NCI-H82 (cell line): ENCODE measurements around the gene ZGPAT.

Experiments used
- DNase-seq: peaks from one replicate; lab custom pipeline; 2025; lab: John Stamatoyannopoulos, UW

Gene ZGPAT

GRCh38 chr20:63692436-63693082, 15.3 kb upstream of the ZGPAT start:
- peak; percentile 41 for DNase-seq

DNA sequence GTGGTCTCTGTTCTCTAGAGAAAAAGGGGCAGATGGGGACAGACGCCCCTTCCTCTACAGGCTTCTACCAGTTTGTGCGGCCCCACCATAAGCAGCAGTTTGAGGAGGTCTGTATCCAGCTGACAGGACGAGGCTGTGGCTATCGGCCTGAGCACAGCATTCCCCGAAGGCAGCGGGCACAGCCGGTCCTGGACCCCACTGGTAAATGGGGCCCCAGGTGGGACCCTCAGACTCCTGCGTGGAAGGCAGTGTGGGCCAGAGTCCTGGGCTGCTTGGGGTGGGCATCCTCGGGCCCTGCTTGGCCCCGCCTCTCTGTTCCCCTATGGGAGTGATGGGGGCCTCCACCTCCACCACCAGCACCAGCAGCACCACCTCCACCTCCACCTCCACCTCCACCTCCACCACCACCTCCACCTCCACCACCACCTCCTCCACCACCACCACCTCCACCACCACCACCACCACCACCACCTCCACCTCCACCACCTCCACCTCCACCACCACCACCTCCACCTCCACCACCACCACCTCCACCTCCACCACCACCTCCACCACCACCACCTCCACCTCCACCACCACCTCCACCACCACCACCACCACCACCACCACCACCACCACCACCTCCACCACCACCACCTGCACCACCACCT, 14.6 kb upstream of the ZGPAT start:
- DNase-seq, result no peak

DNA sequence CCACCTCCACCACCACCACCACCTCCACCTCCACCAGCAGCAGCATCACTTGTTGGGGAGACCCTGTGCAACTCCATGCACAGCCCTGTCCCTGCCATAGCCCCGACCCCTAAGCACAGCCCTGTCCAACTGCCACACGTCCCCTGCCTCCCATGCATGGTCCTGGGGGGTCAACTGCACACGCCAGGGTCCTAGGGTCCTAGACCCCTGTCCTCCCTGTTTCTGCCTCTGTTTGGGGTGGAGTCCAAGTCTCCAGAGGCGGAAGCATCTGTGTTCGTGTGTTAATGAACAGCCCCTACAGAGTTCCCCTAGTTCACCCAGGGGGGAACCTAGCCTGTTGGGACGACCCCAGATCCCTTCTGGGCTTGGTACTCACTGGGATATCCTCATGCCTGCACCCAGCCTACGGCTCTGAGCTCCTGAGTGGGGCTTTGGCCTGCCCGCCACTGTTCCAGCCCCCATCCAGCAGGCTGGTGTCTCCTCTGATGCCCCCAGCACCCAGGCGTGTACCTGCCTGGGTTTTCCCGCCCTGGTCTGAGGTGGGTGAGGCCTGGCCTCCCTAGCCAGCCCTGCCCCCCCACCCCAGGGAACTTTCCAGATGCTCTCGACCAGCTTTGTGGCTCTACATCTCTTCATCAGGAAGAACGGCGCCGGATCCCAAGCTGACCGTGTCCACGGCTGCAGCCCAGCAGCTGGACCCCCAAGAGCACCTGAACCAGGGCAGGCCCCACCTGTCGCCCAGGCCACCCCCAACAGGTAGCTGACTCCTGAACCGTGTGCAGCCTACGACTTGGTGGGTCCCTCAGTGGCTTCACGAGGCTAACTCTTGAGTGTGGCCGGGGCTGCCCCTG, 13.9 kb upstream of the ZGPAT start:
- no peak for DNase-seq

DNA sequence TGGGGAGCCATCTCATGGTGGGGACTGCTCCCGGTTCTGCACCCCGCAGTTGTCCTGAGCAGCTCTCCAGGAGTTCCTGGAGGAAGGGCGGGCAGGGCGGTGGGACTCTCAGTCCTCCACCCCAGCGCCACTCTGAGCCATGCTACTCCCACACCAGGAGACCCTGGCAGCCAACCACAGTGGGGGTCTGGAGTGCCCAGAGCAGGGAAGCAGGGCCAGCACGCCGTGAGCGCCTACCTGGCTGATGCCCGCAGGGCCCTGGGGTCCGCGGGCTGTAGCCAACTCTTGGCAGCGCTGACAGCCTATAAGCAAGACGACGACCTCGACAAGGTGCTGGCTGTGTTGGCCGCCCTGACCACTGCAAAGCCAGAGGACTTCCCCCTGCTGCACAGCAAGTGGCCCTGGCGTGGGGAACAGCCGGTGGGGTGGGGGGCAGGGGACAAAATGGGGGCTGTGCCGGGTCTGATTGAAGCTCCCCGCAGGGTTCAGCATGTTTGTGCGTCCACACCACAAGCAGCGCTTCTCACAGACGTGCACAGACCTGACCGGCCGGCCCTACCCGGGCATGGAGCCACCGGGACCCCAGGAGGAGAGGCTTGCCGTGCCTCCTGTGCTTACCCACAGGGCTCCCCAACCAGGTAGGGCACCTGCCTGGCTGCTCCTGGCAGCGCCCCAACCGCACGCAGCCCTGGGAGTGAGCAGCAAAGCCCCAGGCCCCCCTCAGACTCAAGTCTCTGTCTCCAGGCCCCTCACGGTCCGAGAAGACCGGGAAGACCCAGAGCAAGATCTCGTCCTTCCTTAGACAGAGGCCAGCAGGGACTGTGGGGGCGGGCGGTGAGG, 13.0 kb upstream of the ZGPAT start:
- DNase-seq, result no peak

GRCh38 chr20:63695424-63696305, 12.2 kb upstream of the ZGPAT start:
- DNase-seq, result no peak

- peak; percentile 42 for DNase-seq
Observed at GRCh38 chr20:63696306-63696627, 11.6 kb upstream of the ZGPAT start.

- no peak for DNase-seq
Observed at GRCh38 chr20:63696628-63697356, 11.0 kb upstream of the ZGPAT start, which contains the start of gene TNFRSF6B. TNFRSF6B (plus strand) TSS chr20:63696652; CDS start chr20:63696768, 116 bp downstream.

DNA sequence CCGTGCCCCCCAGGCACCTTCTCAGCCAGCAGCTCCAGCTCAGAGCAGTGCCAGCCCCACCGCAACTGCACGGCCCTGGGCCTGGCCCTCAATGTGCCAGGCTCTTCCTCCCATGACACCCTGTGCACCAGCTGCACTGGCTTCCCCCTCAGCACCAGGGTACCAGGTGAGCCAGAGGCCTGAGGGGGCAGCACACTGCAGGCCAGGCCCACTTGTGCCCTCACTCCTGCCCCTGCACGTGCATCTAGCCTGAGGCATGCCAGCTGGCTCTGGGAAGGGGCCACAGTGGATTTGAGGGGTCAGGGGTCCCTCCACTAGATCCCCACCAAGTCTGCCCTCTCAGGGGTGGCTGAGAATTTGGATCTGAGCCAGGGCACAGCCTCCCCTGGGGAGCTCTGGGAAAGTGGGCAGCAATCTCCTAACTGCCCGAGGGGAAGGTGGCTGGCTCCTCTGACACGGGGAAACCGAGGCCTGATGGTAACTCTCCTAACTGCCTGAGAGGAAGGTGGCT, 10.4 kb upstream of the ZGPAT start:
- no peak for DNase-seq

DNA sequence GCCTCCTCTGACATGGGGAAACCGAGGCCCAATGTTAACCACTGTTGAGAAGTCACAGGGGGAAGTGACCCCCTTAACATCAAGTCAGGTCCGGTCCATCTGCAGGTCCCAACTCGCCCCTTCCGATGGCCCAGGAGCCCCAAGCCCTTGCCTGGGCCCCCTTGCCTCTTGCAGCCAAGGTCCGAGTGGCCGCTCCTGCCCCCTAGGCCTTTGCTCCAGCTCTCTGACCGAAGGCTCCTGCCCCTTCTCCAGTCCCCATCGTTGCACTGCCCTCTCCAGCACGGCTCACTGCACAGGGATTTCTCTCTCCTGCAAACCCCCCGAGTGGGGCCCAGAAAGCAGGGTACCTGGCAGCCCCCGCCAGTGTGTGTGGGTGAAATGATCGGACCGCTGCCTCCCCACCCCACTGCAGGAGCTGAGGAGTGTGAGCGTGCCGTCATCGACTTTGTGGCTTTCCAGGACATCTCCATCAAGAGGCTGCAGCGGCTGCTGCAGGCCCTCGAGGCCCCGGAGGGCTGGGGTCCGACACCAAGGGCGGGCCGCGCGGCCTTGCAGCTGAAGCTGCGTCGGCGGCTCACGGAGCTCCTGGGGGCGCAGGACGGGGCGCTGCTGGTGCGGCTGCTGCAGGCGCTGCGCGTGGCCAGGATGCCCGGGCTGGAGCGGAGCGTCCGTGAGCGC, 9.8 kb upstream of the ZGPAT start:
- DNase-seq, result no peak

- no peak for DNase-seq
Observed at GRCh38 chr20:63698739-63699465, 8.9 kb upstream of the ZGPAT start.

DNA sequence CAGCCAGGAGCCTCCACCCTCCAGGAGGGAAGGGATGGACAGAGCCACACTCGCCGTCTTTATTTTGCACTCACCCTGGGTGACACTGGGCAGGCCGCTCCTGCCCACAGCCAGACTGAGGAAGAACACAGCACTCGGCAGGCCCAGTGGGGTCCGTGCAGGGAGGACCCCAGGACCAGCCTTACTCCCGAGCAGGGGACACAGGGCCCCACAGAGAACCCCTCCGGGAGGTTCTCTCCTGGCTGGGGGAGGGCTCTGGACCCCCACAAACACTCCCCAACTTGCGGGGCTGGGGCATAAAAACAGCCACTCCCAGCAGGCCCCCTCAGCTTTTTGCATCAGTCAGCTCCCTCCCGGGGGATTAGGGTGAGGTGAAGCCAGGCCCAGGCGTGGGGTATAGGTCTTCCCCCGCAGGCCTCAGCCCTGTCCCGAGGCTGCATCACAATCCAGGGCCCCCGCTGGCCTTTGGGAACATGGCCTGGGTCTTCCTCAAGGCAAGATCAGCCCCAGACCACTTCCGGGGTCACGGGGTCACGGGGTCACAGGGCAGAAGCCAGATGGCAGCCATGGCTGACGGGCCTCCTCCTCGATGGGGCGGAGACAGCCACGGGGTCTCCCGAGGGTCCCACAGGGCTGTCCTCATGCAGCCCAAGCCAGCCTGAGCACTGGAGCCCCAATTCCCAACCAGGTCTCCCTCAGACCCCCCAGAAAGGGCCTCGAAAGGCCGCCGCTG, 8.2 kb upstream of the ZGPAT start:
- no peak for DNase-seq

- no peak for DNase-seq
Observed at GRCh38 chr20:63700199-63701050, 7.4 kb upstream of the ZGPAT start.

DNA sequence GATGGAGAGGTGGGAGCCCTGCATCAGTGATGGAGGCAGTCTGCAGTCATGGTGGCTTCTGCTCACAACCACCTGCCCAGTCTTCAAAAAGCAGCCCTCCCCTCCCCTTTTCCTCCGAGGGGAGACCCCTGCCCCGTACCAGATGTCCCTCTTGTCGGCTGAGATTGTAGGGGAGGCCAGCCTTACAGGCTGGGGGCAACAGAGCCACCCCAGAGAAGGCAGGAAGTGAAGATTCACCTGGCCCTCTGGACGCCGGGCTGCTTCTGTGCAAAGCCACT, 6.8 kb upstream of the ZGPAT start:
- DNase-seq, result no peak

DNA sequence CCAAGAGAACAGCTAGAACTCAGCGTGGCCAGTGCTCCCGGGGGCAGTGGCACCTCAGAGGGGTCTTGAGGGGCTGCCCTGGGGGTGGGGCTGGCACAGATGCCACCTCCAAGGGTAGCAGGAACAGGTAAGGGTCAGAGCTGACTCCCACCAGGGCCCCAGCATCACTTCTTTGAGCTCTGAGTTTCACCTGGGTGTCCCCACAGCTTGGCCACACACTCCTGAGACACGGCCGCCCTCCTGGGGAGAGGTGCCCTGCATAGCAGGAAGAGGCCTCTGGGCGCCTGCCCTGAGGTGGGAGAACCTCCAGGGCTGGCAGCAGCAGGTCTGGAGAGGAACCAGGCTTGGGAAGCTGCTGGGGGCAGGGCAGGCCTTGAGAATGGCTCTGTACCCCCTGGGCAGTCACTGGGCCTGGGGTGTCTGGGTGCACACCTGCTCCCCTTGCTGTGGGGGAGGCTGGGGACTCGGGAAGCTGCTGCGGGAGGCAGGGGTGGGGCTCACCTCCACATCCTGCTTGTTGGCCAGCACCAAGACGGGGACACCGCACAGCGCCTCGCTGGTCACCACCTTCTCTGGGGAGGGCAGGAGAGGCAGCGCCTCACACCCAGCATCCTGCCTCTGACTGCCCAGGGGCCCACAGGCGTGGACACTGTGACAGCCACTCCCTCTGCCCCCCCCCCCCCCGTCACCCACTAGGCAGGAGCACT, 6.4 kb upstream of the ZGPAT start:
- no peak for DNase-seq

GRCh38 chr20:63702036-63702665, 5.7 kb upstream of the ZGPAT start:
- DNase-seq, result no peak

- no peak for DNase-seq
Observed at GRCh38 chr20:63702751-63703470, 4.9 kb upstream of the ZGPAT start.
